ENCODE measurements around the gene ACTL7A.

DNA sequence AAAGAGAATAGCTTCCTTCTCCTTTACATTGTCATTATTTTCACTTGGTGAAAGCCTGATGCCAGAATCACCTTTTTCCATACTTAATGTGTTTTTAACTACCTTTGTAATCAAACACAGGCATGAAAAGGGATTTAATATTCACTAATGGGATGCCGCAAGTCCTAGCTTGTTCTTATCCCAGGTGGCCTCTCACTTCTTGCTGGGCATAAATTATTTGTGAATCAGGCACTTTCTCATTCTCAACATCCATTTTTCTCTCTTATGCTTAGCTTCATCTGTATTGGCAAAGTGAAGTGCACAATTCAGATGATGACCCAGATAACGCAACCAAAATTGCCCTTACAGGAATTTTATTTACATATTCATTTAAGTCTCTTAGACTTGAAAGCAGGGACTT lies 17.2 kb upstream of the ACTL7A start:
- TF ChIP-seq, protein P1, sequence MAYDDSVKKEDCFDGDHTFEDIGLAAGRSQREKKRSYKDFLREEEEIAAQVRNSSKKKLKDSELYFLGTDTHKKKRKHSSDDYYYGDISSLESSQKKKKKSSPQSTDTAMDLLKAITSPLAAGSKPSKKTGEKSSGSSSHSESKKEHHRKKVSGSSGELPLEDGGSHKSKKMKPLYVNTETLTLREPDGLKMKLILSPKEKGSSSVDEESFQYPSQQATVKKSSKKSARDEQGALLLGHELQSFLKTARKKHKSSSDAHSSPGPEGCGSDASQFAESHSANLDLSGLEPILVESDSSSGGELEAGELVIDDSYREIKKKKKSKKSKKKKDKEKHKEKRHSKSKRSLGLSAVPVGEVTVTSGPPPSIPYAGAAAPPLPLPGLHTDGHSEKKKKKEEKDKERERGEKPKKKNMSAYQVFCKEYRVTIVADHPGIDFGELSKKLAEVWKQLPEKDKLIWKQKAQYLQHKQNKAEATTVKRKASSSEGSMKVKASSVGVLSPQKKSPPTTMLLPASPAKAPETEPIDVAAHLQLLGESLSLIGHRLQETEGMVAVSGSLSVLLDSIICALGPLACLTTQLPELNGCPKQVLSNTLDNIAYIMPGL (CRISPR knock-in tag; IDR thresholded peaks at IDR 0.05; ENCODE audit: borderline replicate concordance) = no peak
- TF ChIP-seq, protein P2, sequence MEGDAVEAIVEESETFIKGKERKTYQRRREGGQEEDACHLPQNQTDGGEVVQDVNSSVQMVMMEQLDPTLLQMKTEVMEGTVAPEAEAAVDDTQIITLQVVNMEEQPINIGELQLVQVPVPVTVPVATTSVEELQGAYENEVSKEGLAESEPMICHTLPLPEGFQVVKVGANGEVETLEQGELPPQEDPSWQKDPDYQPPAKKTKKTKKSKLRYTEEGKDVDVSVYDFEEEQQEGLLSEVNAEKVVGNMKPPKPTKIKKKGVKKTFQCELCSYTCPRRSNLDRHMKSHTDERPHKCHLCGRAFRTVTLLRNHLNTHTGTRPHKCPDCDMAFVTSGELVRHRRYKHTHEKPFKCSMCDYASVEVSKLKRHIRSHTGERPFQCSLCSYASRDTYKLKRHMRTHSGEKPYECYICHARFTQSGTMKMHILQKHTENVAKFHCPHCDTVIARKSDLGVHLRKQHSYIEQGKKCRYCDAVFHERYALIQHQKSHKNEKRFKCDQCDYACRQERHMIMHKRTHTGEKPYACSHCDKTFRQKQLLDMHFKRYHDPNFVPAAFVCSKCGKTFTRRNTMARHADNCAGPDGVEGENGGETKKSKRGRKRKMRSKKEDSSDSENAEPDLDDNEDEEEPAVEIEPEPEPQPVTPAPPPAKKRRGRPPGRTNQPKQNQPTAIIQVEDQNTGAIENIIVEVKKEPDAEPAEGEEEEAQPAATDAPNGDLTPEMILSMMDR (IDR thresholded peaks at IDR 0.05) = no peak
- TF ChIP-seq, protein P3, sequence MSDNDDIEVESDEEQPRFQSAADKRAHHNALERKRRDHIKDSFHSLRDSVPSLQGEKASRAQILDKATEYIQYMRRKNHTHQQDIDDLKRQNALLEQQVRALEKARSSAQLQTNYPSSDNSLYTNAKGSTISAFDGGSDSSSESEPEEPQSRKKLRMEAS (IDR thresholded peaks at IDR 0.05) = no peak
- no peak for TF ChIP-seq POLR2A (IDR thresholded peaks at IDR 0.05; ENCODE audit: low read length)
- TF ChIP-seq ZFP36 (IDR thresholded peaks at IDR 0.05; ENCODE audit: borderline replicate concordance, partially characterized antibody) = no peak
- no peak for TF ChIP-seq HOXB13 (CRISPR knock-in tag; IDR thresholded peaks at IDR 0.05; ENCODE audit: low read depth)
- TF ChIP-seq RAD21 (conservative IDR thresholded peaks at IDR 0.05 in 1 of 2, IDR thresholded peaks at IDR 0.05 in 1 of 2) = no peak
- no peak for TF ChIP-seq RARB (CRISPR knock-in tag; IDR thresholded peaks at IDR 0.05)
- TF ChIP-seq, protein P4, sequence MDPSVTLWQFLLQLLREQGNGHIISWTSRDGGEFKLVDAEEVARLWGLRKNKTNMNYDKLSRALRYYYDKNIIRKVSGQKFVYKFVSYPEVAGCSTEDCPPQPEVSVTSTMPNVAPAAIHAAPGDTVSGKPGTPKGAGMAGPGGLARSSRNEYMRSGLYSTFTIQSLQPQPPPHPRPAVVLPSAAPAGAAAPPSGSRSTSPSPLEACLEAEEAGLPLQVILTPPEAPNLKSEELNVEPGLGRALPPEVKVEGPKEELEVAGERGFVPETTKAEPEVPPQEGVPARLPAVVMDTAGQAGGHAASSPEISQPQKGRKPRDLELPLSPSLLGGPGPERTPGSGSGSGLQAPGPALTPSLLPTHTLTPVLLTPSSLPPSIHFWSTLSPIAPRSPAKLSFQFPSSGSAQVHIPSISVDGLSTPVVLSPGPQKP (IDR thresholded peaks at IDR 0.05; ENCODE audit: low read depth, low read length) = no peak
- TF ChIP-seq TP53 (CRISPR knock-in tag; IDR thresholded peaks at IDR 0.05) = no peak

Data from A549 (cell line).